GM21529 (cell line): ENCODE data around the gene NCOA3.
"Not testable (repeated sequence)": the region's sequence is repeated elsewhere in the genome, so short reads cannot be mapped to it uniquely, and the experiment has no call there.

Experiments used
- ATAC-seq: cut with Tn5 transposase; IDR thresholded peaks from one replicate; pipeline ENCODE4 v1.9.1; 2021; ENCODE audit not compliant: unreplicated experiment

NCOA3 gene

GRCh38 chr20:47561180-47561579, 59.5 kb downstream of the NCOA3 start:
- no peak for ATAC-seq

- no peak for ATAC-seq
These were observed 60.2 kb downstream of the NCOA3 start for GRCh38 chr20:47561603-47562583.

GRCh38 chr20:47566269-47566668, 64.6 kb downstream of the NCOA3 start:
- ATAC-seq, result no peak

- ATAC-seq, result no peak
These were observed 66.3 kb downstream of the NCOA3 start for GRCh38 chr20:47568019-47568418.

GRCh38 chr20:47568837-47569410, 67.2 kb downstream of the NCOA3 start:
- no peak for ATAC-seq

GRCh38 chr20:47571426-47571825, 69.7 kb downstream of the NCOA3 start:
- ATAC-seq, result no peak

- no peak for ATAC-seq
These were observed 70.5 kb downstream of the NCOA3 start for GRCh38 chr20:47572105-47572729.

- no peak for ATAC-seq
These were observed 71.9 kb downstream of the NCOA3 start for GRCh38 chr20:47573559-47573958.

GRCh38 chr20:47574616-47575364, 73.1 kb downstream of the NCOA3 start:
- no peak for ATAC-seq

- no peak for ATAC-seq
These were observed 74.9 kb downstream of the NCOA3 start for GRCh38 chr20:47576516-47577033.

- ATAC-seq, result no peak
These were observed 75.6 kb downstream of the NCOA3 start for GRCh38 chr20:47577314-47577713.

- no peak for ATAC-seq
These were observed 76.9 kb downstream of the NCOA3 start for GRCh38 chr20:47578543-47578942.

- not testable (repeated sequence) for ATAC-seq
These were observed 79.0 kb downstream of the NCOA3 start for GRCh38 chr20:47580686-47581085.

GRCh38 chr20:47581090-47581489, 79.4 kb downstream of the NCOA3 start:
- ATAC-seq, result no peak

GRCh38 chr20:47583551-47583950, 81.9 kb downstream of the NCOA3 start:
- no peak for ATAC-seq

- ATAC-seq, result no peak
These were observed 83.5 kb downstream of the NCOA3 start for GRCh38 chr20:47585087-47585747.

GRCh38 chr20:47586649-47587294, 85.1 kb downstream of the NCOA3 start:
- no peak for ATAC-seq

GRCh38 chr20:47588158-47588557, 86.5 kb downstream of the NCOA3 start:
- ATAC-seq, result no peak

GRCh38 chr20:47591231-47591630, 89.5 kb downstream of the NCOA3 start:
- no peak for ATAC-seq

- no peak for ATAC-seq
These were observed 92.5 kb downstream of the NCOA3 start for GRCh38 chr20:47594157-47594556.
